KOPT-K1 (cell line): Measurements from ENCODE around the gene TMEM109.

Experiments used
- H3K27ac ChIP-seq: fragments of 200-600 bp; sonication (generic); 2 replicates; pipeline ENCODE4 v1.5.1; 2016; ENCODE audit warnings: antibody characterized with exemption, mild to moderate bottlenecking, low read depth, low read length; ENCODE audit not compliant: poor library complexity, severe bottlenecking
- H3K36me3 ChIP-seq: fragments of 200-600 bp; sonication (generic); 2 replicates; pipeline ENCODE4 v1.5.1; 2017; ENCODE audit warnings: antibody characterized with exemption, mild to moderate bottlenecking, low read length, moderate library complexity; ENCODE audit not compliant: insufficient read depth
- H3K9me3 ChIP-seq: fragments of 200-600 bp; sonication (generic); 2 replicates; pipeline ENCODE4 v1.5.1; 2017; ENCODE audit warnings: antibody characterized with exemption, low read length, mild to moderate bottlenecking; ENCODE audit not compliant: insufficient read depth, poor library complexity, severe bottlenecking

The TMEM109 gene

DNA sequence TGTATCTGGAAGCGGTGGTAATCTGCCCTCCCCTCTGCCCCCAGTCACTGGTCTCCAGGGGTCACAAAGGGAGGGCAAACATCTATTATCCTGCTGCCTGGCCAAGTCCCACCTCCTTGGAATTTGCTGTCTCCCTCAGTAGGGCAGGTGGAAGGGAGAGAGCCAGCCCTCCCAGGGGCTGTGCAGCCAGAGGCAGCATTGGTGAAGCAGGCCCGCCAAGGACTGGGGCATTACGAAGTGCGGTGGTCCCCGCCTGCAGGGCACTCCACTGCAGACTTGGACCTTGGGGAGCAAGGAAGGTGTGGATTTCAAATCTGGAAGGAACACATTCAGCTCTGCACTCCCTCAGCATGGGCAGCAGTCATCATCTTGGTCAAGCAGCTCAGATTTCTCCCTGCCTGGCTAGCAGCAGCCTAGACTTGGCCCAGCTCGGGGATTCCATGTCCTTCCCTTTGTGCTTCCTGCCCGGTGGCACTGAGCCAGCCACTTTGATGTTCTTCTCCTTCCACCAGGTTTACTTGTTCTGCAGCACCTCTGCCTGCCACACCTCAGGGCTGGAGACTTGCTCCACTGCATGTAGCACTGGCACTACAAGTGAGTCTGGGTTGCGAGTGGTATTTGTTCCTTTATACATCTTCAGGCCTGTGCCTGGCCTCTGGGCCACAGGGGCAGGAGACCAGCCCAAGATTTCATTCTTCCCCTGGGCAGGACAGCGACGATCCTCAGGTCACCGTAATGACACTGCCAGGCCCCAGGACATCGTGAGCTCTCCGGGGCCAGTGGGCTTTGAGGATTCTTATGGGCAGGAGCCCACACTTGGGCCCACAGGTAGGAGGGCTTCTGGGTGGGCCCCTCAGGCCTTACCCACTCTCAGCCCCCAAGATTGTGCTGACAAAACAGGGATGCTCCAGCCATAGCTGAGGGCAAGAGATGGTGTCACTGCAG is 39.3 kb upstream of the TMEM109 start:
- Histone ChIP-seq H3K36me3 (peaks cover 18% of the 10 kb centered on the region), H3K27ac (no peak overlapping the region), H3K9me3 (no peaks in the 10 kb centered on the region)

DNA sequence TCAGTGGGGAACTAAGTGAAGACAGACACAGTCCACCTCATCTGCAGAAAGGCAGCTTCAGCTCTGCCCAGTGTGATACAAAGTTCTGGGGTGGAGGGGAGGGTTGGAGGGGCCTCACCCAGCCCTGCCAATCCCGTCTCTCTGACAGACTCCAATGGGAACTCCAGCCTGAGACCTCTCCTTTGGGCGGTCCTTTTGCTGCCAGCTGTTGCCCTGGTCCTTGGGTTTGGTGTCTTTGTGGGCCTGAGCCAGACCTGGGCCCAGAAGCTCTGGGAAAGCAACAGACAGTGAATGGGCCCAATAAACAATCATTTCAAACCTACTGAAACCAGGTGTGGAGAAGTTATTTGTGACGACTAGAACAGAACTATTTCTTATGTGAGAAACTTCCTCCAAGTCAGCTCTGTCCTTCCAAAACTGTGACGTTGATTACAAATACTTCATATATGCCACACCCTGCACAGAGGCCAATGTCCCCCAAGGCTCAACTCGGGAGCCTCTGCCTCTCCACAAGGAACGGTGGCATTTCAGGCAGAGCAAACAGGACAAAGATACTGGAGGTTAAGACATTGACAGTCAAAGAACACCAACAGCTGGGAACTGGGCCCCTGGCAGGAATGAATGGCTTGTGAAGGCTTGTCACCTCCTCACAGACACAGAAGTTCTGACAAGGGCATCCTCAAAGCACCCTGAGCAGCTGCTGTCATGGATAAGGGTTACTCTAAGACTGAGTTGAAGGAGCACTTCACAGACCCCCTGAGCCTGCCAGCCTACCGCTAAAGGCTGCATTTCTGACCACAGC is 38.4 kb upstream of the TMEM109 start:
- peaks cover 24% of the 10 kb centered on the region for H3K36me3 ChIP-seq
- no peaks in the 10 kb centered on the region for H3K9me3 ChIP-seq
- H3K27ac ChIP-seq = no peak overlapping the region

DNA sequence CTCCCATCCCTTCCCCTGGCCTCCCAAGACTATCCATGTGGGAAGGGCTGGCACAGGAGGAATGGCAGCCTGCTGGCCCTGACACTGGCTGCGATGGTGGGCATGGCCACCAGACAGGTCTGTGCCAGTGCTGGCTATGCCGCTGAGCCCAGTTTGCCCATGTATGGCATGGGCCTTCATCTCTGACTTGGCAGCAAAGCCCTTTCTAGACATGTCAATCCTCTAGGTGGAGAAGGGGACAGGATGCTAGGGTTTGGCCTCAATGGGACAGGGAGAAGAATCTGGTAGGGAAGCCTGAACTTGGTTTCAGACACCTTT is 37.8 kb upstream of the TMEM109 start:
- H3K27ac ChIP-seq = no peak overlapping the region
- H3K36me3 ChIP-seq = peaks cover 28% of the 10 kb centered on the region

DNA sequence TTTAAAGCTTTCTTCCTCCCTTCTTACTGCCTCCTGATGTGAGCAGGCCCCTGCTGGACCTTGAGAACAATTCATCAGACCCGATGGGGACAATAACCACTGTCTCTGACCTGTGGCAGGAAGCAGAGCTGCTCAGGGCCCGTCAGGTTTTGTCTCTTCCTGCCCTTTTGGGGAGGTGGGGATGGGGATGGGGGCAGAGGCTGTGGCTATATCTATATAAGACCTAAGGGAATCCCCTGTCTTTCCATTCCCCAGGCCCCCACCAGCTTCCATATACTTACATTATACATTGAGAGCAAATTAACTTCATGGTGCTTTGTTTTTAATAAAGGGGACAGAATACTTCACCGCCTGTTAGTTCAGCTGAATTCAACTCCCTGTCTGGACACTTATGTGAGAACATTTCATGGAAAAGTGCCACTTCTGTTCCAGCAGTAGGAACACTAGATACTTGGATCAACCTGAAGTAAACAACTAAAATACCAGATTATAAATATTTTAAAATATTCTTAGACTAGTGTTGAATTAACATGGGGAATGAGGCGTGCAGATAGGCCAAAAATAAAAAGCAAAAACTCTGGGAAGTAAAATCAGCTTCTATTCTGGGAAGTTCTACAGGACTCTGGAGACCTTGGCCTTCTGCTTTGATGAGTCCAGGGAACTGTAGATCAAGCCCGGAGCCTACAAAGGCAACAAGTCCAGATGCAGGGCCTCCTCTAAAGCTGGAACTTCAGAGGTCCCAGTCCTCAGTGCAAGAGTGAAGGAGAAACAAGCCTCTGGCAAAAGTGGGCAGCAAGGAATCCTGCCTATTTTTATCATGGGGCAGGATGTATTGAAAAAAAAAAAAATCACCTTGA is 35.5 kb upstream of the TMEM109 start:
- Histone ChIP-seq H3K27ac (no peak overlapping the region), H3K36me3 (peaks cover 28% of the 10 kb centered on the region), H3K9me3 (no peaks in the 10 kb centered on the region)

More for the DNA sequence above, 37.8 kb upstream of the TMEM109 start:
- H3K9me3 ChIP-seq = no peaks in the 10 kb centered on the region

DNA sequence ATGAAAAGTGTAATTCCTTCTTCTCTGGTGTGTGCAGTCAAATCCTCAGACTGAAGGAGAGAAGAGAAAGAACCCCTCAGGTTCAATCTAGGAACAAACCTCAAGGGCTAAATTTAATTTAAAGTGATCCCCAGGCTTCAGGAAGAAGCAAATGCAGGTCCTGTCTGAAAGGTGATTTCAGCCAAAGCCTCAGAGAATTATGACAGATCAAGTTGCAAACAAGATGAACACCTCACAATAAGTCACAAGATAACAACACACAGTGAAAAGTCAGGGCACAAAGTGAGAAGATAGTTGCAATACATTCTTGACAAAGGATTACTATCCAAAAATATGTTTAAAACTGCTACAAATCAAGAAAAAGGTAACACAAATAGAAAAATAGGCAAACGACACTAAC is 34.9 kb upstream of the TMEM109 start:
- Histone ChIP-seq H3K27ac (no peak overlapping the region), H3K36me3 (peaks cover 28% of the 10 kb centered on the region), H3K9me3 (no peaks in the 10 kb centered on the region)

DNA sequence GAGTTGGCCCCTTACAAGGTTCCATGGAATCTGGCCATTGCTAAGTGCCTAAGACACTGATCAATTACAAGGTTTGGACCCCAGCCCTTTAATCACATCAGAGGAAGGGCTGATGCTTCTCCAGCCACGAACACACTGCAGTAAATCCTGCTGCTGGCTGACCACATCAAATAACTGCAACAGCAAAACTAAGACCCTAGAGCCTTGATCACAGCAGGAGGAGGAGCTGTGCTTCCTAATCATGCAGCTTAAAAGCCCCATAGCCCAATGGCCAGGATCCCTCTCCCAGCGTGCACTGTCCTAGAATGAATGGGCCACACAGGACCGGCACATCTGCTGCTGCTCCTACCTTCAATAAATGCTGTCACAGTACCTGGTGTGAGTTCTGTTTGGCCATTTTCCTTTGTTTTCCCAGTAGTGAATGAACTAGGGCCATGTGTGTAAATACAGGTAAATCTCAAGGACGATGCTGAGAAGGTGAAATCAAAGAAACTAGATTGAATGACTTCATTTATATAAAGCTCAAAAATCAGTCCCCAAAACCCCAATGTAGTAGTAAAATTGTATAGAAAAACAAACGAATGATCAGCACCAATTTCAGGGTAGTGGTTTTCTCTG is 33.9 kb upstream of the TMEM109 start:
- H3K9me3 ChIP-seq = no peaks in the 10 kb centered on the region
- H3K27ac ChIP-seq = no peak overlapping the region
- H3K36me3 ChIP-seq = peaks cover 28% of the 10 kb centered on the region

DNA sequence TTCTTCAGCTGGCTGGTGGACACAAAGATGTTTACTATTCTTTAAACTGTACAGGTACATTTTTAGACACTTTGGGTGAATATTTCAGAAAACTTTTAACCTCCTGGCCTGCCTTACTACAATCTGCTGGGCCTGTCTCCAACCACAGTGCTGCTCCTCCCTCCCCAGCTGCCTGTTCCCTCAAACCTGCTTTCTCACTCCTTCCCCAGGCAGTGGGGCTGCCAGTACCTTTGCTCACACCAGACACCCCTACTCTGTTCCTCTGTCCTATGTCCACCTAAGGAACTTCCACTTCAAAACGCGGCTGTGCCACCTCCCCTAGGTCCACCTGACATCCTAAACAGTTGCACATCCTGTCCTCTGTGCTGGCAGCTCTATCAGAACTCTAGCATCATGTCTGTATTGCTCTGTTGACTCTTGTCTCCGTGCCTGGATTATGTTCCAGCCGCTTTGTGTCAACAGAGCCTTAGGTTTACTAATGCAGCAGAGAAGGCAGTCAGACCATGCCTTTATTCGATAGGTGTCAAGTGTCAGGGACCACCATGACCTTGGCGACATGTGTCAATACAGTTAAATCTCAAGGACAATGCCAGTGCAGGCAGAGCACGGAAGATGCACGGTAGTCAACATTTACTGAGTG is 33.2 kb upstream of the TMEM109 start:
- H3K36me3 ChIP-seq = peaks cover 28% of the 10 kb centered on the region

DNA sequence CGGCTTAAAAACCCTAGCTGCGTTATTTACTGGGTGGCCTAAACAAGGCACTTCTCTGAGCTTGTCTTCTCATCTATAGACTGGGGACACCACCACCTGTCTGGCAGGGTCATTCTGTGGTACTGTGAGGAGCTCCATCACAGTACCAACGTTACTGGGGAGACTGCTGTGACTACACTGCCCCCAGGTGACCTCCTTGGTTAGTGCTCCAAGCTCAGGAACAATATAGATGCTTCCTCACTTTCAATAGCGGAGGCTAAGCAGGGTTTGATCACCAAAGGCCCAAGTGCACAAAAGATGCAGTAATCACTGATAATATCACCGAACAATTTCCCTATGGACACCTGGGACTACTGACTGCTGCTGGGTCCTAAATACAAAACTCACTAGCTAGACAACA is 26.4 kb upstream of the TMEM109 start:
- Histone ChIP-seq H3K27ac (no peak overlapping the region), H3K9me3 (no peaks in the 10 kb centered on the region), H3K36me3 (peaks cover 42% of the 10 kb centered on the region)

More for the DNA sequence above, 33.2 kb upstream of the TMEM109 start:
- H3K27ac ChIP-seq = no peak overlapping the region
- H3K9me3 ChIP-seq = no peaks in the 10 kb centered on the region

DNA sequence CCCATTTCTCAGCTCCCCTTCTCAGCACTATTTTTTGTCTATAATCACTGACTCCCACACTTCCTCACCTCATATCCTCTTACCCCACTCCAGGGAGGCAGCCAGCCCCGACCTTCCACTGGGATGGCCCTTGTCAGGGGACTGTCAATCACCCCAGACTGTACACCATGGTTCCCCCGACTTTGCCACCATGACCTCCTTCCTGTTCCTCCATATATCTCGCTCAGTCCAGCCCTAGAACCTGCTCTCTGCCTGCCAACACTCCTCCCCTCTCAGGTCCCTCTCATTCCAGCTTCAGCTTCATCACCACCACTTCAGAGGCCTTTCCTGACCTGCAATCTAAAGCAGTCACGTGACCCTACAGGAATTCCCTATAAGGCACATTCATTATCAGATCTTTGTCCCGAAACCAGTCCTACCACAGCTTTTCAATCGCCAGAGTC is 24.1 kb upstream of the TMEM109 start:
- H3K9me3 ChIP-seq = no peaks in the 10 kb centered on the region
- H3K36me3 ChIP-seq = peaks cover 66% of the 10 kb centered on the region
- H3K27ac ChIP-seq = no peak overlapping the region

DNA sequence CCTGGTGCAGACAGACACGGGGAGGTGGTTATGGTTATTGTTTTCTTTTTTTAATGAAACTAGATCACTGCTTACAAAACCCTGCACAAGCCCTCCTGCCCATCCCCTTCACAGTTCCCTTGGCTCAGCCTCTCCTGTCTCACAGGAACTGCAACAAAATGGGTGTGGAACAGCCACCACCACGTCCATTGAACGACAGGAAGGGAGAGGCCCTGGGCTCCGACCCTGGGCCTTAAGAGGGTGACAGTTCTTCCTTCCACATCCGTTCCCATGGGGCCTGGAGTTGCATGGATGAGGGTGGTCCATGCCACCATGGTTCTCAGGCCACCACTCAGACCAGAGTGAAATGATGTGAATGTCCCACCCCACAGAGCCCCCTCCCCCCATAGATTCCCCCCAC is 23.3 kb upstream of the TMEM109 start:
- H3K27ac ChIP-seq = no peak overlapping the region
- H3K9me3 ChIP-seq = no peaks in the 10 kb centered on the region
- H3K36me3 ChIP-seq = peaks cover 74% of the 10 kb centered on the region

DNA sequence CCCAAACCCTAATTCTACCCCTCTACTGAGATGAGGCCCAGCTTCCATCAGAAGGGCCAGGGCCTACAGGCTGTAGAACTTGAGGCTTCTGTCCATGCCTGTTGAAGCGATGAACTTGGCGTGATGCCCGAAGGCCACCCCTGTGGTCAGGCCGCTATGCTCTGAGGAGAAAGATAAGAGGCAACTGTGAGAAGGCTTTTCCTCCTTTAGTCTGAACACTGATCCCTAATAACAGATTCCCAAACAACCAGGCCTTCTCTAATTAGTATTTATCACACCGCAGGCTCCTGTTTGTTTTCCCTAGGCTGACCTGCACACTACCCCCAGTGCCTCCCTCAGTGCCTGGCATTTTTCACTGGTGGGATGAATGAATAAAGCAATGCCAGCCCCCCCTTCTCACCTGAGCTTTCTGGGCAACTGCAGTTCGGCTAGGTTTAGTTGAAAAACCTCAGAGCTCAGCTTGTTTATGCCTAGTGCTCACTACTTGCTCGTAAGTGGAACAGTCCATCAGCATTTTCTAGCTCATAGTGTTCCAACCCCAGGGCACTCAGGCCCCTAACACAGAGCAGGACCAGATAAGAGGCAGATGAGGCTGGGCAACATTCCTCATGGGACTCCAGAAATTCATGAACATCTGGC is 22.7 kb upstream of the TMEM109 start:
- Histone ChIP-seq H3K27ac (no peak overlapping the region), H3K9me3 (no peaks in the 10 kb centered on the region), H3K36me3 (peaks cover 79% of the 10 kb centered on the region)

DNA sequence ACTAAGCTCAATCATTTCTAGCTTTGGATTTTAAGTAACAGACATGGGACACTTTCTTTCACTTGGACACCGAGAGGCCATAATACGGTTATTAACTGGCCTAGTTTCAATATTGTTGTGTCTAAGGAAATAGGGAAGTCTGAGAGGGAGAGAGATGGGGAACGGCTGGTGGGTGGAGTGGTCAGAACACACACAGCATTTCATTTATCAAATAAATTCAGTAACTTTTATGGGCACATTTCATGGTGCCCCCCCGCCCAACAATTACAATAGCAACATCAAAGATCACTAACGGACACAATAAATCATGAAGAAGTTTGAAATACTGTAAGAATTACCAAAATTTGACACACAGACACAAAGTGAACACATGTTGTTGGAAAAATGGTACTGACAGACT is 18.3 kb upstream of the TMEM109 start:
- Histone ChIP-seq H3K36me3 (peaks cover 99% of the 10 kb centered on the region), H3K9me3 (no peaks in the 10 kb centered on the region), H3K27ac (no peak overlapping the region)

DNA sequence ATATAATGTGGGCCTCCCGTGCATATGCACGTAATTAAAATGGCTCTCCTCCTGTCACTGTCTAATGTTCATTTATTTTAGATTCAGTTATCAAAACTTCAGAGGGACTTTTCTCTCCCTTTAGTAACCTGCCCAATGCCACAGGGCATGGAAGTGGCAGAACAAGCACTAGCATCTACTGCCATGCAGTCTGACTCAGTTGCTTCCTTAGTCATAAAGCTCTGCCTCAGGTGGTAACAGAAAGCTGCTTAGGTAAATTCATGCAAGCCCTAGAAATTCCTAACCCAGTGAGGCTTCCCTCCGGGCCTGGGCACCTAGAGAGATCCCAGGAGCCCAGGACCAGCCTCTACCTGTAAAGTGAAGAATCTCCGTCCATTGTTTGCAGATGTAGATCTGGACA is 16.5 kb upstream of the TMEM109 start:
- peaks cover 99% of the 10 kb centered on the region for H3K36me3 ChIP-seq
- H3K9me3 ChIP-seq = no peaks in the 10 kb centered on the region
- no peak overlapping the region for H3K27ac ChIP-seq
